NCI-H82 treated with DMSO at 0.1 percent for 48 hours (cell line): ENCODE results near the gene POLR1A.
A peak's percentile ranks its signal among the peaks of the same experiment; 100 is the strongest.

Experiments used
- DNase-seq: peaks from one replicate; lab custom pipeline; 2025; ENCODE audit not compliant: unreplicated experiment; lab: John Stamatoyannopoulos, UW

The POLR1A gene

GRCh38 chr2:86105252-86105968 lies at the start of gene POLR1A:
TSS of gene POLR1A (minus strand) at chr2:86105886. CDS start at chr2:86105776, 110 bp downstream.
- DNase-seq = peak; percentile 91

DNA sequence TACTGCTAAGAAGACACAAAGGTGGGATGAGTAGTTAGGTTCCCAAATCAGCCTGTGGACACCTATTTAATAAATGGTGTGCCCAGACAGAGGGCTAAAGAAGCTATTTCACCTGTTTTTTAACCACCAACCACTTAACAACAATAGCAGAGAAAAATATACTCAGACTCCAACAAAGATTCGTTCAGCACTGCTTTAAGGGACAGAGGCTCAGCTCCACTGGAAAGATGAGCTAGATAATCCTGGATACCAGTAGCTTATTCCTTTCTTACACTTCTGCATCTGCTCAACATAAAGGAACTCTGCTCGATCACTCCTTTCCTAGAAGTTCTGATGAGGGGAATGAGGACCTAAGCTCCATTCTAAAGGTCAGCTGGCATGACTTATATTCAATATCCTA lies 44.8 kb upstream of the POLR1A start:
- no peak for DNase-seq

GRCh38 chr2:86147793-86148192 lies 42.1 kb upstream of the POLR1A start:
- no peak for DNase-seq

DNA sequence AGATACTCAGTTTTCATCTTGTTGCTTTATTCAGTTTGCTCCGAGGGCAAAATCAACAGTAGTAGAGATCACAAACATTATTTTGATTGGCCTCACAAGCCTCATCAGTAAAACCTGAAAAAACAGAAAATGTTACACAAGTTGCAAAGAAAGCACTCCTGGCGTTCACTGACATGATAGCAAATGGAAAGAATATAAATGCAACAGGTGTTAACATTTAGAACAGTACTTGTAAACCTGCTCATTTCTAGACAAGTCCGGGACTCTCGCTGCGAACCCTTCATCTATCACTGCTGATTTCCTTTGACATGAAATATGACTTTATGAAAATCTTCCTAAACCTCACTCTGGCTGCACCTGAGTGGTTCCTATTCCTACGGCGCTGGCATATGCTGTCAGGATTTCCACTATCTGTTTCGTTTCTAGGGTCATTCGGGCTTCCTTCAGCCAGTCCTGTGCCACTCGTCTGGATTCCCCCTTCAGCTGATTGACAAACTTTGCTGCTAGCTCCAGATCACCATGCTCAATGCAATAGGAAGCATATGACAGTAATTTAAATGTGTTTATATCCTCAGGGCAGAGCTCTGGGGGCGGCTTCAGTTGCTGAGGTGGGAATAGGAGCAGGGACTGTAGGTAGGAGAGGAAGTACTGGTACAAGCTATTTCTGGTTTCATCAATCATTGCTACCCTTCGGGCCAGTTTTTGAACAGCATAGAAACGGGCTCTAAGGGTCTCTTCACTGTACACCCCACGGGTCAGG lies 38.4 kb upstream of the POLR1A start:
- DNase-seq = no peak

- DNase-seq = no peak
Observed at GRCh38 chr2:86143307-86143706, 37.6 kb upstream of the POLR1A start.

GRCh38 chr2:86142436-86143257 lies 37.0 kb upstream of the POLR1A start:
- DNase-seq = no peak

DNA sequence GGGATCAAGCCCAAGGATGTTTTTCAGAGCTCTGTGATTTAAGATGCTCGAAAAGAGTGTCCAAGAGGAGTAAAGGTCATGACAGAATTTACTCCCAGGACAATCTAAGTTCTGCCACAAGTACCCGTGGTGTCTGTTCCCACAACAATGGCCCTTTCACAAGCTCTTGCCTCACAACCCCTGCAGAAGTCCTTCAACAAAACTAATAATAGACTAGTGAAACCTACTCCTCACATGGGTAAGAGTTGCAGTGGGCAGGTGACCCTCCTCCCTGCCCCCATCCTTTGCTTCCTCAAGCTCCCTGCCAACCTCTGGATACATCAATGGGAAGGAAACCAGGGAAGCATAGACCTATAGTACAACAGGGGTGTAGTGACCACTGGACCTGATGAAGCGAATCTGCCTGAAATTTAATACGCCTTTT lies 35.3 kb upstream of the POLR1A start:
- no peak for DNase-seq

DNA sequence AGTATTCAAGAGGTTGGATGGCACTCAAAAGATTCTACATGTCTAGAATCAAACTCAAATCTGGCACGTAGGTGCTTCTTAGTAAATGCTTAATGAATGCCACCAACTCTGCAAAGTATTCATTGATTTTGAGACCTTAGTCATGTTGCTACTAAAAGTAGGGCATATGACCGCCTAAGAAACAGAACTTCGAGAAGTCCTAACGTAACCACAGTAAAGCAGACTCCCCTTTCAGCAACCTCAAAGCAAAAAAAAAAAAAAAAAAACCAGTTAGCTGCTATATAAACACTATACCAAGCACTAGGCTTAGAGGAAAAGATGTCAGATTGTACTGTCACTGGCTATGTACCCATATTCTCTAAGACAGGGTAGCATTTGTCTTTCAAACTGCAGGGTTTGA lies 34.3 kb upstream of the POLR1A start:
- no peak for DNase-seq

- no peak for DNase-seq
Observed at GRCh38 chr2:86138736-86139625, 33.3 kb upstream of the POLR1A start.

GRCh38 chr2:86136141-86136540 lies 30.5 kb upstream of the POLR1A start:
- no peak for DNase-seq

GRCh38 chr2:86135653-86136052 lies 30.0 kb upstream of the POLR1A start:
- no peak for DNase-seq

- DNase-seq = no peak
Observed at GRCh38 chr2:86134709-86135108, 29.0 kb upstream of the POLR1A start.

DNA sequence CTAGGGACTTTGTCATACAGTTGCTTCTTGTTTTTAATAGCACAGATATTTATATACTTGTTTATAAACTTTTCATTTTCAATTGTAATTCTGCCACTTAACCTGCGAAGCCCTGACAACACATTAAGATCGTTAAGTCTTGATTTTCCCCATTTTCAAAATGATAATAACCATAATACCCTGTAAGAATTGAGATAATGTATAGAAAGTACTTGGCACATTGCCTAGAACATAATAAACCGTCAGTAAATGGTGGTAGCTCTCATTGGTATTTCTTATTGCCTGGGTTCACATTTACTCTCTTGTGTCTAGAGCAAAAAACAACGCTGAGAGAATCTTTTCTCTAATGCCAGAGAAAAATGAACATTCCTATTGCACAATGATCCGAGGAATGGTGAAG lies 19.0 kb upstream of the POLR1A start:
- DNase-seq = no peak

DNA sequence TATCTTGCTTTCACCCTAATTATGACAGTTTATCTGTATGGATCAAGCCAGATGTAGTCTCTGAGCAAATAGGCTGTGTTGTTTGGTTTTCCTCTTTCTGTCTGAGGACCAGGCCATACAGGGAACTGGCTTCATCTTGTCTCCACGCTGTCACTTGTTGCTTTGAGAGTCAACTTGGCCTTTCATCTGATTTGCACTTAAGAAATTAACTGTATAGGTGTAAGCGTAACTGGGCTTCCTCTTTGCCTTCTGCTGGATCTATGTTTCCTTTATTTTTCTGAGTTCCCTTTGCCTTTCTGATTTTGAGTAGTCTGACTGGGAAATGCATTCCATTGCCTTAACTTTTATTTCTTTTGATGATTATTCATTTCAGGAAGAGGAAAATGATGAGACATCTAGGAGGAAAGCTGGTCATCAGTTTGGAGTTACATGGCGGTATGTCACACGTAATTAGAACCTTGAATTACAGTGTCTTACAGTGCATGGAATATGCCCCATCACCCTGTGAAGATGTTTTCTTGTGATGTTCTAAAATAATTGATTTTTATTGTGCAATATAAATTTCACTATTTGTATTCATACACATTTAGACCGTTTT lies 17.7 kb upstream of the POLR1A start:
- DNase-seq = no peak

DNA sequence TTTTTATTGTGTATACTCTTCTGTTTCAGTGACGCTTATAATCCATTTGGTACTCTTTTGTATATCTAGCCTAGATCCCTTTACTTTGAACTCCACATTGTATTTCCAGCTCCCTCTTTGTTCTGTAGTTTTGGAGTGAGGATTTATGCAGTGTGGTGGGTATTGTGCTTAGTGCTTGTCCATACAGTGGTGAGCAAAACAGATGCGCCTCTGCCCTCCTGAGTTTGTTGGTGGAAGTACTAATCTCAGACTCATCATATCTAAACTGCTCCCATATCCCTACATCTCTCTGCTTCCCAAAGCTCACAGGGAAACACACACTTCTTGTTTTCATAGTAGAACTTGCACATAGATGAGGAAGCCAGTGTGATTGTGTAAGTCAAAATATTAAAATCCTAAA lies 12.4 kb upstream of the POLR1A start:
- DNase-seq = no peak

- no peak for DNase-seq
Observed at GRCh38 chr2:86107031-86107430, 1.3 kb upstream of the POLR1A start.

DNA sequence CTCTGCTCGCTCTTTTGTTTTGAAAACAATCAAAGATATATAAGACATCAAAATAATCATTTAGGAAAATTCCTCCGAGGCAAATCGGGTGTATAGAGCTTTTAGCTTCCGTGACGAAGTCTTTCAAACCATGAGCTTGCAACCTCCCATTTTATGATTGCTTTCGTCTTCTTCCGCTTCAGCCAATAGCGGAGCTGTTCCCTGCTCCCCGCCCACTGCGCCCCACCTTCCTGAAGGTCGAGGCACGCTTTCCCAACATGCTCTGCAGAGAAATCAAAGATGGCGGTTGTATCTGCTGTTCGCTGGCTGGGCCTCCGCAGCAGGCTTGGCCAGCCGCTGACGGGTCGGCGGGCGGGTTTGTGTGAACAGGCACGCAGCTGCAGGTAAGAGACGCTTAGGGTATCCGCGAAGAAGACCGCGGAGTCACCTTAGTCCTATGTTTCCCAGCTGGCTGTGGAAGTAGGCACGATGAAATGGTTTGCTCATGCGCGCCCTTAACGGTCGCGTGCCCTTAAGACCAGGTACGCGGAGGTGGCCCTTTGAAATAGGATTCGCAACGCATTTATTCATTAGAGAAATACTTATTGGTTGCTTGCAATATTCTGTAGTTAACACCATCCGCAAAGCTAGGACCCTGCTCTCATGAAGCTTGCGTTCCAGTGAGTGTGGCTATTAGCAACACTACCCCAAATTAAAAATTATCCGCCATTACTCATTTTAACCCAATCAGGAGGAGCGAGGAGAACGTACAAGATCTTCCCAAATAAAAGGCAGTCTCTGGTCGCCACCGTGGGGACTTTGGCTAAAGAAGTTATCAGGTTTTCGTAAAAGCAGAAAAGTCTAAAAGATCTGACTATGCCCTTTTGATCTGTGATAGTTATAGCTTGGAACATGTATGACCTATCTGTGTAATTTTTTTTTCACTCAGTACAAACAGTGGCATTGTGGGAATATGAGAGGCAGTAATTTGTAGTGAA lies 571 bp upstream of the POLR1A start, which contains the start of gene PTCD3:
TSS of gene PTCD3 (plus strand) at position 267 of the 977 bp plus-strand sequence. CDS start at position 280, 13 bp downstream.
- peak; percentile 92 for DNase-seq

DNA sequence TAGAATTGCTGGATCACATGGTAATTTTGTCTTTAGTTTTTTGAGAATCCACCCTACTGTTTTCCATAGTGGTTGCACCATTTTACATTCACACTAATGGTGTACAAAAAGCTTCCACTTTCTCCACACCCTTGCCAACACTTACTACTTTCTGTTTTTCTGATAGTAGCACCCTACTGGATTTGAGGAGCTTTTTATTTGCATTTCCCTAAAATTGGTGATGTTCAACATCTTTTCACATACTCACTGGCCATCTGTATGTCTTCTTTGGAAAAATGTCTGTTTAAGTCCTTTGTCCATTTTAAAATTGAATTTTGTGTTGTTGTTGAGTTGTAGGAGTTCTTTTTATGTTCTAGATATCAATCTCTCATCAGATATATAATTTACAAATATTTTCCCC lies 3.5 kb downstream of the POLR1A start:
- DNase-seq = no peak

GRCh38 chr2:86097913-86098312 lies 7.8 kb downstream of the POLR1A start:
- DNase-seq = no peak
